HepG2 (cell line): Measurements from ENCODE around the gene ENTPD2. TPM values are rescaled to one million over a fixed set of nuclear protein-coding genes. Genes with fewer than 3 reads are reported as not detected.
A peak's percentile ranks its signal among the peaks of the same experiment; 100 is the strongest.

Experiments
- ATF5 ChIP-seq: sonication (generic); formaldehyde crosslinking; IDR thresholded peaks from 2 replicates; pipeline ENCODE4 v1.4.0; 2020; ENCODE audit warnings: mild to moderate bottlenecking, low read depth, missing genetic modification reagents
- FOXA3 ChIP-seq: IDR thresholded peaks from 2 replicates; pipeline ENCODE4 v1.6.1; 2016; ENCODE audit warnings: missing genetic modification reagents, missing compliant biosample characterization
- GZF1 ChIP-seq: sonication (generic); formaldehyde crosslinking; IDR thresholded peaks from 2 replicates; pipeline ENCODE4 v1.5.1; 2020; ENCODE audit warnings: mild to moderate bottlenecking, missing genetic modification reagents
- PHF8 ChIP-seq: sonication (generic); formaldehyde crosslinking; IDR thresholded peaks from 2 replicates; pipeline ENCODE4 v1.5.0; 2020; ENCODE audit warnings: missing genetic modification reagents
- REL ChIP-seq: sonication (generic); formaldehyde crosslinking; conservative IDR thresholded peaks from 2 replicates; pipeline ENCODE4 v1.8.0; 2022; ENCODE audit warnings: mild to moderate bottlenecking, missing genetic modification reagents, moderate library complexity
- SALL2 ChIP-seq: sonication (generic); formaldehyde crosslinking; IDR thresholded peaks from 2 replicates; pipeline ENCODE4 v1.8.1; 2023; ENCODE audit warnings: mild to moderate bottlenecking, missing genetic modification reagents, inconsistent platforms
- TBX2 ChIP-seq: sonication (generic); formaldehyde crosslinking; IDR thresholded peaks from 2 replicates; pipeline ENCODE4 v1.5.0; 2020; ENCODE audit warnings: missing genetic modification reagents, mild to moderate bottlenecking, borderline replicate concordance
- ZC3H4 ChIP-seq: sonication (generic); formaldehyde crosslinking; IDR thresholded peaks from 2 replicates; pipeline ENCODE4 v1.4.0; 2020; ENCODE audit warnings: missing genetic modification reagents, borderline replicate concordance
- ZFP41 ChIP-seq: sonication (generic); formaldehyde crosslinking; IDR thresholded peaks from 2 replicates; pipeline ENCODE4 v1.4.0; 2020; ENCODE audit warnings: mild to moderate bottlenecking, missing genetic modification reagents, borderline replicate concordance
- ZFX ChIP-seq: sonication (generic); formaldehyde crosslinking; IDR thresholded peaks from 2 replicates; pipeline ENCODE4 v1.4.0; 2020; ENCODE audit warnings: mild to moderate bottlenecking, low read depth, missing genetic modification reagents, moderate library complexity
- ZNF124 ChIP-seq: sonication (generic); formaldehyde crosslinking; IDR thresholded peaks from 2 replicates; pipeline ENCODE4 v1.4.0; 2020; ENCODE audit warnings: missing genetic modification reagents
- ZNF225 ChIP-seq: sonication (generic); formaldehyde crosslinking; IDR thresholded peaks from 2 replicates; pipeline ENCODE4 v1.4.0; 2020; ENCODE audit warnings: mild to moderate bottlenecking, missing genetic modification reagents
- ZNF230 ChIP-seq: sonication (generic); formaldehyde crosslinking; IDR thresholded peaks from 2 replicates; pipeline ENCODE4 v1.4.0; 2020; ENCODE audit warnings: mild to moderate bottlenecking, missing genetic modification reagents
- ZNF280B ChIP-seq: sonication (generic); formaldehyde crosslinking; IDR thresholded peaks from 2 replicates; pipeline ENCODE4 v1.5.0; 2020; ENCODE audit warnings: missing genetic modification reagents, mild to moderate bottlenecking, borderline replicate concordance
- ZNF441 ChIP-seq: sonication (generic); formaldehyde crosslinking; IDR thresholded peaks from 2 replicates; pipeline ENCODE4 v1.7.0; 2021; ENCODE audit warnings: missing genetic modification reagents, borderline replicate concordance
- ZNF572 ChIP-seq: sonication (generic); formaldehyde crosslinking; IDR thresholded peaks from 2 replicates; pipeline ENCODE4 v1.5.1; 2020; ENCODE audit warnings: mild to moderate bottlenecking, missing genetic modification reagents
- ZNF607 ChIP-seq: sonication (generic); formaldehyde crosslinking; IDR thresholded peaks from 2 replicates; pipeline ENCODE4 v1.5.1; 2020; ENCODE audit warnings: missing genetic modification reagents, mild to moderate bottlenecking, borderline replicate concordance
- ZNF678 ChIP-seq: sonication (generic); formaldehyde crosslinking; IDR thresholded peaks from 2 replicates; pipeline ENCODE4 v1.4.0; 2020; ENCODE audit warnings: mild to moderate bottlenecking, missing genetic modification reagents
- ZNF761 ChIP-seq: sonication (generic); formaldehyde crosslinking; conservative IDR thresholded peaks from 2 replicates; pipeline ENCODE4 v1.4.0; 2020; ENCODE audit warnings: mild to moderate bottlenecking, missing genetic modification reagents
- polyA plus RNA-seq, 8 experiments: library from polyadenylated mRNA; depleted of rRNA in 3 of 8; stranded (reverse) in 7 of 8; unstranded in 1 of 8; fragments of >200 nt; fragmentation: Illumina TruSeq in 4 of 8; extraction: Trizol in 4 of 8; gene quantifications; 2 replicates each; pipeline versions ENCODE4 v1.2.1 to v1.2.3, GENCODE V29; 2011 to 2016; ENCODE audit warnings: low read depth in 4 of 8, missing spikeins in 1 of 8, mixed read lengths in 1 of 8; ENCODE audit not compliant: insufficient read depth in 1 of 8
- total RNA-seq, 5 experiments: library from RNA; depleted of rRNA; stranded (reverse); fragments of >200 nt; fragmentation: Illumina TruSeq; extraction: Trizol; gene quantifications; 2 replicates each; pipeline ENCODE4 v1.2.3, GENCODE V29; 2016; ENCODE audit warnings: low read depth in 1 of 5
- TF ChIP-seq, protein P1 (sequence below): sonication (generic); formaldehyde crosslinking; IDR thresholded peaks from 2 replicates; pipeline ENCODE4 v1.8.1; 2023; ENCODE audit warnings: mild to moderate bottlenecking, inconsistent platforms, moderate library complexity, missing genetic modification reagents, borderline replicate concordance
- TF ChIP-seq, protein P2 (sequence below): sonication (generic); formaldehyde crosslinking; IDR thresholded peaks from 2 replicates; pipeline ENCODE4 v1.5.1; 2020; ENCODE audit warnings: mild to moderate bottlenecking, missing genetic modification reagents, borderline replicate concordance

ENTPD2 gene
- total and polyA plus RNA-seq, 2 of the 13 experiments (the other 11 are each of a cell fraction or from before 2014, with no cell fraction given) = 0.95 to 3.2 TPM

DNA sequence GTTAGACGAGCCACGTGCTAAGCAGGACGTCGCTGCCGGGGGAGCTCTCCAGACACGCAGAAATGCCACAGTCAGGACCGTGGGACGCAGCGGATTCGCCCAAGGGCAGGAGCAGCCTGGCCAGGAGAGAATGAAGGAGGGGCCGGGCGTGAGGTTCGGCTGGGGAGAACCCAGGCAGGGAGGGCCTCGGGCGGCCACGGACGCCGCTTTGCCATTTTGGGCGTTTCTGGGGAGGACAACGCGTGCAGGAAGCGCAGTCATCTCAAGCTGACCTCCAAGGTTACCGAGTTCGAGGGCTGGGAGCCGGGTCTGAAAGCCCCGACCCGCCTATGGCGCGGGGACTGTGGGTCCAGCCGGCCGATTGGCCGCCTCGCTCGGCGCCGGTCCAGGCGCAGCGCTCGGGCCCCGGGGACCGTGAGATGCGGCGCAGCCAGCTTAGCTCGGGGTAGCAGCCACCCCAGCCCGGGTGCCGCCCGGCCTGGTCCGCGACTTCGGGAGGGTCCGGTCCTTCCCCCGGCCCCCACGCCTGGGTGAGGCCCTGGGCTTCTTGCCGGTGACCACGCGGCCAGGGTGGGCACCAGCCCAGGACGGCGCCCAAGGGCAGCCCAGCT is 32.2 kb upstream of the ENTPD2 start (continued):
- TF ChIP-seq ZNF280B (CRISPR knock-in tag) (peak; percentile 48; the same call in 1 of the 2 replicates), ZNF441 (CRISPR knock-in tag) (peak; percentile 7; the same call in 1 of the 2 replicates), REL (peak; percentile 88), ZNF607 (0 out of 2 replicates have a peak, but pooled peaks have one; percentile 87), TBX2 (CRISPR knock-in tag) (0 out of 2 replicates have a peak, but pooled peaks have one; percentile 30), ZNF572 (CRISPR knock-in tag) (peak; percentile 9; the same call in 1 of the 2 replicates), ZC3H4 (peak; percentile 74; the same call in 1 of the 2 replicates), ATF5 (0 out of 2 replicates have a peak, but pooled peaks have one; percentile 82), ZNF230 (CRISPR knock-in tag) (peak; percentile 71; the same call in 1 of the 2 replicates), ZNF225 (peak; percentile 82; the same call in 1 of the 2 replicates), SALL2 (no peak), GZF1 (CRISPR knock-in tag) (0 out of 2 replicates have a peak, but pooled peaks have one; percentile 37), ZNF678 (peak; percentile 89; the same call in 1 of the 2 replicates), ZNF124 (no peak), ZNF761 (0 out of 2 replicates have a peak, but pooled peaks have one; percentile 27), ZFX (0 out of 2 replicates have a peak, but pooled peaks have one; percentile 43), PHF8 (no peak), FOXA3 (CRISPR knock-in tag) (peak; percentile 11; the same call in 1 of the 2 replicates), ZFP41 (no peak)
- TF ChIP-seq, protein P1, sequence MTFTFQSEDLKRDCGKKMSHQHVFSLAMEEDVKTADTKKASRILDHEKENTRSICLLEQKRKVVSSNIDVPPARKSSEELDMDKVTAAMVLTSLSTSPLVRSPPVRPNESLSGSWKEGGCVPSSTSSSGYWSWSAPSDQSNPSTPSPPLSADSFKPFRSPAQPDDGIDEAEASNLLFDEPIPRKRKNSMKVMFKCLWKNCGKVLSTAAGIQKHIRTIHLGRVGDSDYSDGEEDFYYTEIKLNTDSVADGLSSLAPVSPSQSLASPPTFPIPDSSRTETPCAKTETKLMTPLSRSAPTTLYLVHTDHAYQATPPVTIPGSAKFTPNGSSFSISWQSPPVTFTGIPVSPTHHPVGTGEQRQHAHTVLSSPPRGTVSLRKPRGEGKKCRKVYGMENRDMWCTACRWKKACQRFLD (CRISPR knock-in tag) = 0 out of 2 replicates have a peak, but pooled peaks have one; percentile 41
- TF ChIP-seq, protein P2, sequence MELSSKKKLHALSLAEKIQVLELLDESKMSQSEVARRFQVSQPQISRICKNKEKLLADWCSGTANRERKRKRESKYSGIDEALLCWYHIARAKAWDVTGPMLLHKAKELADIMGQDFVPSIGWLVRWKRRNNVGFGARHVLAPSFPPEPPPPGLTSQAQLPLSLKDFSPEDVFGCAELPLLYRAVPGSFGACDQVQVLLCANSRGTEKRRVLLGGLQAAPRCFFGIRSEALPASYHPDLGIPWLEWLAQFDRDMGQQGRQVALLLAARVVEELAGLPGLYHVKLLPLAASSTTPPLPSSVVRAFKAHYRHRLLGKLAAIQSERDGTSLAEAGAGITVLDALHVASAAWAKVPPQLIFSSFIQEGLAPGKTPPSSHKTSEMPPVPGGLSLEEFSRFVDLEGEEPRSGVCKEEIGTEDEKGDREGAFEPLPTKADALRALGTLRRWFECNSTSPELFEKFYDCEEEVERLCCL (CRISPR knock-in tag) = no peak
